Superior temporal gyrus (tissue), 1 donor: Measurements from ENCODE around the gene KCNH1.
A peak's percentile ranks its signal among the peaks of the same experiment; 100 is the strongest.

ENCODE experiments used
- DNase-seq: peaks from one replicate; pipeline ENCODE4 v3.0.0-alpha.2; 2016; ENCODE audit errors: extremely low spot score

KCNH1 gene

DNA sequence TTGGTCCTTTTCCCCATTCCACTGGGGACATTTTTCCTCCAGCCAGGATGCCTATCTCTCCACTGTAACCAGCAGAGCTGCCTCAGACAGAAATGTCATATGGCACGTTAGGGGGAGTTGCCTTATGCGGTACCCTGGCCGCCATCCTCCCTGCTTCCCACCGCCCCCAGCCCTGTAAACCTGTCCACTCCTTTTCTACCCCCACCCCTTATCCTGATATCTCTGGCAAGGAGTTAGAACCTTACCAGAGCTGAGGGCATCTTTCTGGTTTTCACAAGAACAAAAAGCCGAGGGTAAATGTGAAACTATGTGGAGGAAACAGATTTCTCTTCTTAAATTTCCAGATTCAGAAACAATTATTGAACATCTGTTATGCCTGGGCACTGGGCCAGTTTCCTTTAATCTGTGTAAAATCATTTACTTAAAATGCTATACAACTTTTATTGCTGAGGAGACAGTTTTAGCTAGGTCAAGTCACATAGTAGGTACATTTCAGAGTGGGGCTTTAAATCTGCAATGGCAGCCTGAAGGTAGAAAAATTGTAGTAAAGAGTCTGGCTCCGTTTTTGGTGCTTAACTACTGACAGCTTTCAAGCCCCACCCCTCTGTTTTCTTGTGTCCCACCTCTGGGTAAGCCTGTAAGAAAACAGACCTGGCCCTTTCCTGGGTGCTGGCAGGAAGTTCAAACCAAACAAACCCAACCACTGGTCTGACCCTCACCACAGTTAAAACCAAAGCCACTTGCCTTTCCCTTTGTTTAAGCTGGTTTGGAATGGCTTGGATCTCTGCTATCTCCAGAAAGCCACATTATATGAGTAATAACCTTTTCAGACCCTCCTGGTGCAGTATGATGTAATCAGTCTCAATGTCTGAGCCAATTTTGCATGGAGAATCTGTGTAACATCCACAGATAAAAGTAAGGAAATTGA is 486.3 kb downstream of the KCNH1 start:
- DNase-seq, result no peak

DNA sequence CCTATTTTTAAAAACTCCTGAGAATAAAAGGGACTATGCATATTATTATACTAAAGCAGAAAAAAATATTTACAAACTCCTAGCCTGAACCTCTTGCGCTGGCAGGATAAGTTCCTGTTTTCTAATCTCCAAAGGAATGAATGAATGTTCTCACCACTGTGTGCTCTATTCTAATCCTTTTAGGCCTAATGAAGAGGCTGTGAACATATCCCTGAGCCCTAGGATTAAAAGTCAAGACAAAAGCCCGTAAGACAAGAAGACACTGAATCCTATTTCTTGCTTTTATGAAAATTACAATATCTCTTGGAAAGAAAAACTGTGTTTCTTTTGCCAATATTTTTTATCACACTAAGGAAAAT is 487.7 kb downstream of the KCNH1 start:
- no peak for DNase-seq

GRCh38 chr1:210645582-210646257 is 488.2 kb downstream of the KCNH1 start:
- DNase-seq, result no peak

- DNase-seq, result no peak
These were observed 492.4 kb downstream of the KCNH1 start for GRCh38 chr1:210641582-210641981.

GRCh38 chr1:210635108-210635507 is 498.8 kb downstream of the KCNH1 start:
- DNase-seq, result no peak

- DNase-seq, result peak; percentile 79
These were observed 500.3 kb downstream of the KCNH1 start for GRCh38 chr1:210633636-210634035.

GRCh38 chr1:210633140-210633539 is 500.8 kb downstream of the KCNH1 start:
- no peak for DNase-seq

GRCh38 chr1:210631399-210631798 is 502.5 kb downstream of the KCNH1 start:
- DNase-seq, result peak; percentile 65

GRCh38 chr1:210629276-210629675 is 504.7 kb downstream of the KCNH1 start:
- no peak for DNase-seq

DNA sequence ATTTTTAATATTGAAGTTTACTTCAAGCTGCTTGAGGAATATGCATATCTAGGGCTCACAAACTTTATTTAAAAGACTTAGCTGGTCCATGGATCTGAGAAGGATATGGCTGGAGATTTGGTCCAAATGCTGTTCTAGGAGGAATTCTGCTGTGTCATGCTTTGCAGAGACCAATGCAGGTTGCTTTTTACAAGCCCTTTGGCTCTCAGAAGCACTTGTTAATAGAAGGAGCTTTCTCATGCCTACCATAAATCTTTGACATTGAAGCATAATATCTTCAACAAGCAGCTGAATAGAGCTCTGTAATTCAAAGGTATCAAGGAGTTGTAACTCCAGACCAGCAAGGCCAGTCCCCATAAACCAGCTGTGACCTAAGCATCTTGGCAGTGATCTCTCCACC is 506.2 kb downstream of the KCNH1 start:
- DNase-seq, result peak; percentile 53
